ENCODE data around the gene PLCB4. TPM values are rescaled to one million over a fixed set of nuclear protein-coding genes. Genes with fewer than 3 reads are reported as not detected.

Gene PLCB4
- total RNA-seq, 1 experiment from 2014 or later = 14.9 TPM

GRCh38 chr20:9075264-9076095, 6.6 kb downstream of the PLCB4 start:
- Histone ChIP-seq H3K9me2 (ENCODE audit: insufficient read depth) (no peaks in the 10 kb centered on the region), H3K4me2 (no peak overlapping the region), H3K27ac (no peak overlapping the region), H3K4me3 (no peak overlapping the region), H3K36me3 (ENCODE audit: low read depth) (no peaks in the 10 kb centered on the region), H3K9me3 (ENCODE audit: insufficient read depth, low read depth) (no peaks in the 10 kb centered on the region), H3F3A (ENCODE audit: insufficient read depth, low read depth) (no peaks in the 10 kb centered on the region), H4K20me1 (ENCODE audit: insufficient read depth) (no peaks in the 10 kb centered on the region), H2AFZ (no peak overlapping the region), H3K79me2 (ENCODE audit: low read depth) (0 out of 2 replicates have a peak, but pooled peaks cover 8% of the 10 kb centered on the region), H3K27me3 (ENCODE audit: insufficient read depth, low read depth) (no peaks in the 10 kb centered on the region), H3K4me1 (replicated peaks; ENCODE audit: insufficient read depth) (peaks cover 2% of the 10 kb centered on the region)
- TF ChIP-seq CTCF (conservative IDR thresholded peaks at IDR 0.05) (no peak), EZH2 (IDR thresholded peaks at IDR 0.05; ENCODE audit: low read depth) (no peak)
- POLR2A ChIA-PET (ENCODE audit: unreplicated experiment) = interaction anchor here (0.6 kb wide), 1 partner anchor 278 kb away, joined by 3 read pairs; no protein-coding TSS in a partner anchor
- intact Hi-C loops (cut with micrococcal nuclease; ENCODE audit: unreplicated experiment) = no loop called here
- no peak for DNase-seq
- BruUV-seq (replicated peaks) = no TSS peak
- CTCF ChIA-PET = interaction anchor here (0.6 kb wide), 1 partner anchor 41 kb away, joined by 3 read pairs; no protein-coding TSS in a partner anchor

DNA sequence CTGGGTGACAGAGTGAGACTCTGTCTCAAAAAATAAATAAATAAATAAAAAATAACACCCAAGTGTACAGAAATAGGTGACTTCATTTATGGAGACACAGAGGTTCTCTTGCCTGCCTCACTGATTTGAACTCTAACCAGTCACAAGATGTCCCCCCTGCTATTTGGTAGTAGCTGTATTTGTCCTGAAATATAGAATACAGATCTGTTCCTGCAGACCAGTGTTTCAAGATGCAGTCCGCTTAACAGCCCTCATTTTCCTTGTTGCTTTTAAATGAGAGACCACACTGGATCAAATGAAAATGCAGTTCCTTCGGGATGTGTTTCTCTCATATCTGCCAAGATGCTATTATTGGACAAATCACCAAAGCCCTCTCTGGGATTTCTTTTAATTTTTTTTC, 7.6 kb downstream of the PLCB4 start:
- Histone ChIP-seq H3K79me2 (ENCODE audit: low read depth) (0 out of 2 replicates have a peak, but pooled peaks cover 7% of the 10 kb centered on the region), H3K27me3 (ENCODE audit: insufficient read depth, low read depth) (no peaks in the 10 kb centered on the region), H3K4me2 (no peak overlapping the region), H3K4me1 (replicated peaks; ENCODE audit: insufficient read depth) (no peaks in the 10 kb centered on the region; the same call in 1 of the 2 replicates), H3K9me2 (ENCODE audit: insufficient read depth) (no peaks in the 10 kb centered on the region), H3K9me3 (ENCODE audit: insufficient read depth, low read depth) (no peaks in the 10 kb centered on the region), H3K36me3 (ENCODE audit: low read depth) (no peaks in the 10 kb centered on the region), H3K27ac (no peak overlapping the region), H3F3A (ENCODE audit: insufficient read depth, low read depth) (no peaks in the 10 kb centered on the region), H4K20me1 (ENCODE audit: insufficient read depth) (no peaks in the 10 kb centered on the region), H3K4me3 (no peak overlapping the region), H2AFZ (no peak overlapping the region)
- intact Hi-C loops (cut with micrococcal nuclease; ENCODE audit: unreplicated experiment) = no loop called here
- POLR2A ChIA-PET (ENCODE audit: unreplicated experiment) = no interaction called here
- no peak for TF ChIP-seq EZH2 (IDR thresholded peaks at IDR 0.05; ENCODE audit: low read depth)
- no peak for TF ChIP-seq CTCF (conservative IDR thresholded peaks at IDR 0.05)
- DNase-seq = no peak
- no TSS peak for BruUV-seq (replicated peaks)
- CTCF ChIA-PET = no interaction called here

- no peaks in the 10 kb centered on the region for H3K27me3 ChIP-seq (ENCODE audit: insufficient read depth, low read depth)
- ChIA-PET CTCF (no interaction called here), POLR2A (ENCODE audit: unreplicated experiment) (no interaction called here)
- no TSS peak for BruUV-seq (replicated peaks)
- TF ChIP-seq CTCF (conservative IDR thresholded peaks at IDR 0.05) (no peak), EZH2 (IDR thresholded peaks at IDR 0.05; ENCODE audit: low read depth) (no peak)
- no peak overlapping the region for H3K4me3 ChIP-seq
- no peaks in the 10 kb centered on the region for H3K36me3 ChIP-seq (ENCODE audit: low read depth)
- no peaks in the 10 kb centered on the region for H3K4me1 ChIP-seq (replicated peaks; ENCODE audit: insufficient read depth)
- no peaks in the 10 kb centered on the region for H3K79me2 ChIP-seq (ENCODE audit: low read depth)
- intact Hi-C loops (cut with micrococcal nuclease; ENCODE audit: unreplicated experiment) = no loop called here
- no peaks in the 10 kb centered on the region for H3K9me2 ChIP-seq (ENCODE audit: insufficient read depth)
- no peaks in the 10 kb centered on the region for H4K20me1 ChIP-seq (ENCODE audit: insufficient read depth)
- H2AFZ ChIP-seq = no peak overlapping the region
- H3K9me3 ChIP-seq (ENCODE audit: insufficient read depth, low read depth) = no peaks in the 10 kb centered on the region
- H3K4me2 ChIP-seq = no peak overlapping the region
- no peaks in the 10 kb centered on the region for H3F3A ChIP-seq (ENCODE audit: insufficient read depth, low read depth)
- no peak for DNase-seq
- H3K27ac ChIP-seq = no peak overlapping the region
Measured at GRCh38 chr20:9078826-9079731, 10.2 kb downstream of the PLCB4 start.

Data from PC-9 (cell line).